GM19351 (cell line): ENCODE data around the gene SMARCE1.

Source experiments
- ATAC-seq: cut with Tn5 transposase; IDR thresholded peaks from one replicate; pipeline ENCODE4 v1.9.1; 2021; ENCODE audit warnings: mild to moderate bottlenecking, moderate library complexity; ENCODE audit not compliant: unreplicated experiment

Gene SMARCE1

DNA sequence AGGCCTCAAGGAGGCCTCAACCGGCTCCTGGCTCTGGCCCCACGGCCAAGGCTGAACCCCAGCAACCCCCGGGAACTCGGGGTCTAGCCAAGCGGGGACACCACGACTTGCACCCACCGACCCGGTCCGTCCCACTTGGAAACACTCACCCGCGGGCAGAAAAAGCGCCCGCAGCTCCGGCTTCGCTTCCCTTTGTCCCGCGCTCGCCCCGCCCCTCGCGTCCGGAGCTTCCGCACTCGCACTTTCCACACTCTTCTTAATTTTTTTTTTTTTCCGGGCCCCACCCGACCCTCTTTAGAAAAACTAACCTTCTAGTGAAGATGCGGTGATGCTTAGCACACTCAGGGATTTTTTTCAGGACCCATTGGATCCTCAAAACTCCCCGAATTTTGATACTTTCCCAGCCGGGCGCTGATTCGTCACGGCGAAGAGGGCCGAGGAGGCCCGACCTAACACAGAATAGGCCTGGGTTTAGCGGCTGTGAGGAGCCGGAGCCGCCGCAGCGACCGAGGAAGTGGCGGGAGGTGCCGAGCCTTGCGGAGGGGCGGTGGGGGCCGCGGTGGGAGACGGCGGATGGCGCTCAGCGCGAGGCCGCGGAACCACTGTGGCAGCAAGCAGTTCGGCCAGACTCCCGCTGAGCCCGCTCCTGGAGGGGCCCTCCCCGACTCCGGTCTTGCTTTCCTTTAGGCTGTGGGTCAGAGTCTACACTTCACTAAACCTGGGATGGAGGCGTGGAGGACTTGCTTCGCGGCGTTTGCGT, at the start of gene SMARCE1:
SMARCE1 (minus strand) TSS at position 195 of the 760 bp plus-strand sequence. CDS start 2,016 bp downstream, outside the sequence.
- peak; percentile 51 for ATAC-seq

DNA sequence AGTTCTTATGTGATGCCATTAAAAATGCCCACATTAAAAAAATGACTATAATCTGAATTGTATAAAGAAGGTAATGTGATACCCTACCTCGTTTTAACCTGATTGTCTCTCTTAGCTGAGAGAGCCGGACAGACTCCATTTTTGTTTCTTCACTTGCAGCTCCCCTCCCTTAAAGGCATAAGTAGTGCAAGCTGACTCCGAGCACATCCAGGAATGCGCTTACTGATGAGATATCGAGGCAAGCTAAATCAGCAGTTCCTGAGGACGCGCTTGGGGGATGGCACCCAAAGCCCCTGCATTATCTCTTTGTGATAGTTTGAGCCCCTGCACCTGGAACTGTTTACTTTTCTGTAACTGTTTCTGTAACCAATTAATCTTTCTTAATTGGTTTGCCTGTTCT, 49.7 kb upstream of the SMARCE1 start:
- no peak for ATAC-seq

DNA sequence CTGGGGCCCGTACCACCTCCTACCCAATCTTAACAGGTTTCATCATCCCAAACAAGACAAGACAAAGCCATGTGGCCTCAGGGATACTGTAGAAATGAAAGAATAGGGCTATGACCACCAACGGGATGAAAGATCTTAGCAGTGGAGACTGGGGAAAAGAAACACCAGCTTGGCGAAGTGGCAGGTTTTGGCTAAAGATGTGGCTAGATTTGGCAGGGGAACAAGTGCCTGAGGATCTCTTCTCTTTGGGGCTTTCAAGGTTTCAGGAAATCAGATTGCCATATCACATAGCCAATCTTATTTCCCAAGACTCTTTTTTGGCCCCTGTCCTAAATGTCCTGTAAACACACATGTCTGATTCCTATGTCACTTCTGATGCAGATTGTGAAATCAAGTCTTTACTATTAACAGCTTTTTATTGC, 49.0 kb upstream of the SMARCE1 start:
- no peak for ATAC-seq

DNA sequence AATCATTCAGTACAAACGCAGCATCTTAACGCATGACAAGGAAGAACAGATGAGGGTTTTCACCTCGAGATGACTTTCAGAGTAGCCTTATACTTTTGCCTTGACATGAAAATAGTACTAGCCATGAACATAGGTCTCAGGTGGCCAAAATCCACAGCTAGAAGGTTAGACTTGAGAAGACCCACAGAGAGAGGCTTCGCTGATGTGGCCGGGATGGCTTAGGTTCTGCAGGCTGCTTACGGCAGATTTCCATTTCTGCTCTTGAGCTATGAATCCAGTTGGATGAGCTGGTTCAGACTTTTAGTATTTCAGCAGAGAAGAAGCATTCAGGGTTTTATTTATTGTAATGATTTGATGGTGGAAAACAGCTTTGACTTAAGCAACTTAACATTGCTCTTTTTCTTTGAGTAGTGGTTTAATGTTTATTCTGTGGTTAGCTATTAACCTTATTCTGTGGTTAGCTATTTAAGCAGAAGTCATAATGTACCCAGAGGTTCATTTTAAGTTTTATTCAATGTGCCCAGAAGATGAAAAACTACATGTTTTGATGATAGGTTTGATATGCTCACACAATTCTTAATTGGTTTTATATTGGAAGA, 48.4 kb upstream of the SMARCE1 start:
- no peak for ATAC-seq

DNA sequence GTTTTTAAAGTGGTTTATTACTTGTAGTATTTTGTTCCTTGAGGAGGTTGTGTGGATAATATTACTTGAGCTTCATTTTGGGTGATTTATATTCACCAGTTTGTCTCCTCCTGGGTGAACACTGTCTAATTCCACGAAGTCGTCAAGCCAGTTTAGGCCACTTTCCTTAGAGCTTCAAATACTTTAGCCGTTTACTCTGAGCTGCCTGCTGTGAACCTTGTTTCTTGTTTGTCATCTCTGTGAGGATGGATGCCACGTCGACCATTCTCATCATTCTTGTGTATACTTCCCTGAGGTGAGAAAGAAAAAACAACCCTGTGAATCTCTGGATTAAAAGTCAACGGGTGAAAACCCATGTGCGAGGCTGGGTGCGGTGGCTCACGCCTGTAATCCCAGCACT, 47.0 kb upstream of the SMARCE1 start:
- no peak for ATAC-seq

DNA sequence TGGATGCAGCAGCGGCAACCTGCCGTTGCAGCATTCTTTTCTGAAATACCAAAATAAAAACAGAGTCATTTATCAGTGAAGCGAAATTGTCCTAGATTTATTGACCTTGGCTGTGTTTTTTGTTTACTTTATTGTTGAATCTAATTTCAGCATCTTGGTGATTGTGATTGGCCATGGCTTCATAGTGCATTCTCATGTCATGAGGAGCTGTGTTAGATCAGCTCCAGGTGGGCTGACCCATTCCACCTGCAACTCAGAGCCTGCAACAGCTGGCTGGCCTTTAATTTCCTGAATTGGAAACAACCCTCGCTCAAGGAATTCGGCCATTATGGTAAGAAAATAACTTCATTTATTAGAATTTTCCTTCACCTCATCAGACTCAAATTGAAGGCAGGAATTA, 39.5 kb upstream of the SMARCE1 start:
- ATAC-seq: no peak

DNA sequence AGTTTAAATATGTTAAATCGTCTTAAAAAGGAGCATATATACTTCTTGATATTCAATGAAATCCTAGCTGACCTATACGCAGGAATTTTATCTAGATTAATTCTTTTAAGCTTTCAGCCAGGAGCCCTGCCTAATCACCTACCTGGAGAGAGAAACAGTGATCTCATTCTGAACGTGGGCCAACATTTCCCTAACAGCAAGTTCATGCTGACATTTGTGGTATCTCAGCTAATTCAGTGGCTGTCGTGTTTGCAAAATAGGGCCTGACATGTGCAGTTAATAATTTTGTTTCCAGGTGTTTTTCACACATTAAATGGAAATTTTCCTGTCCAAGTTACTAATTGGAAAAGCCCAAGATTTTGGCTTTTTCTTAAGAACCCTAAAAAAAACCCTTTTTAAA, 38.6 kb upstream of the SMARCE1 start:
- ATAC-seq: no peak

DNA sequence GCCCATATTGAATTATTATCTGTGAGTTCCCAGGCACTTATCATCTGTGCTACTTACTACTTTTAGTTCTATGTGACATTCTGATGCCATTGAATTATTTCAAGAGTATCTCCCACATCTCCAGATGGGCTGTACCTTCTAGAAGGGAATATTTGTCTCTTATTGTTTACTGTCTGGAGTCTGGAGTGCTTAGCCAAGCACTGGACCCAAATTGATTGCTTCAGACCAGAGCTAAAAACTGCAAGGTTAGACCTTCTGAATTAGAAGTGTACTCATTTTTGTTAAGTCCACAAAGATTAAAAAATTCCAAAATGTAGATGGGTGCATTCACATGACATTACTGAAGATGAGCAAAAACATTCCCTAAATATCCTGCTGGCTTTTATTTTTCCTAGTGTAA, 33.4 kb upstream of the SMARCE1 start:
- no peak for ATAC-seq

DNA sequence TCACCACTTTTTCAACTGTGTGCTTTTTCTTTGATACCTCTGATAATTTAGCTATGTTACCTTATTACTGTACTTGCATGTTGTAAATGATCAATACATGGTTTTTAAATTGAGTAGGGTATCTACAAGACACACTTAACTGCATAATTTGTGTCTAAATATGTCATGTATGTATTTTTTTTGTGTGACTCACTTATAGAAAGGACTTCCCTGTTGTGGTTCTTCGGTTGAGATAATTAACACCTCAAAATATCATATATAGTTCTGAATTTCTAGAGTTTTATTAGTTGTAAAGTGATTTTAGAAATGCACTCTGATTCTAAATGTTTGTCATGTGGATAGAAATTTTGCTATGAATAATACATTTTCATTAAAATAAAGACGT, 31.9 kb upstream of the SMARCE1 start:
- ATAC-seq: no peak

DNA sequence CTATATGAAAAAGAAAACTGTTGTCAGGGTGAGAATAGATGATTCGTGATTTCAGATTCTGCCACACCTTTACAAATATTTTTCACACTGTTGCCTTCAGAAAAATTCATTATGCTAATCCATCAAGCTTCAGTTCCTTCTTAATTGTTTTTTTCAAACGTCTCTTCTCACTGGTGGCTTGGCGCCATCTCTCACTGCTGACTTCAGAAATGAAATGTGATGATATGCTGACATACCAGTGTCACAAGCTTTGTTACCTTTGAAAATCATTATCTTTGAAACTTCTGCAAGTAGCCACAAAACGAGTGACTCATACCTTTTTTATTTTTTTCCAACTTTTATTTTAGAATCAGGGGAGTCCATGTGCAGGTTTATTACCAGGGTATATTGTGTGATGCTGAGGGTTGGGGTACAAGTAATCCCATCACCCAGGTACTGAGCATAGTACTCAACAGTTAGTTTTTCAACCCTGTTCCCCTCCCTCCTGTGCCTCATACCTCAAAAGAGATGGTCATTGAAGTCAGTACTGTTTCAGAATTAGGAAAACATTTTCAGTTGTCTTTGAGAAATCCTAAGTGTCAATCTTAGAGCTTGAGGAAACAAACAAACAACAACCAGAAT, 31.4 kb upstream of the SMARCE1 start:
- no peak for ATAC-seq

DNA sequence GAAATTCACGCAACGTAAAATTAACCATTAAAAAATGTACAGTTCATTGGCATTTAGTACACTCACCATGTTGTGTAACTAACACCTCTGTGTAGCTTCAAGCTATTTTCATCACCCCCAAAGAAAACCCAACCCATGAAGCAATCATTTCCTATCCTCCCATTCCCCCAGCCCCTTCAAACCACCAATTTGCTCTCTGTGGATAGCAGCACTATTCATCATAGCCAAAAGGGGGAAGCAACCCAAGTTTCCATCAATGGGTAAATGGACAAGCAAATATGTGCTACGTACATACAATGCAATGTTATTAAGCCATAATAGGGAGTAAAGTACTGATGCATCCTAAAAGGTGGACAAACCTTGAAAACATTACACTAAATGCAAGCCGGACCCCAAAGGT, 28.3 kb upstream of the SMARCE1 start:
- no peak for ATAC-seq

DNA sequence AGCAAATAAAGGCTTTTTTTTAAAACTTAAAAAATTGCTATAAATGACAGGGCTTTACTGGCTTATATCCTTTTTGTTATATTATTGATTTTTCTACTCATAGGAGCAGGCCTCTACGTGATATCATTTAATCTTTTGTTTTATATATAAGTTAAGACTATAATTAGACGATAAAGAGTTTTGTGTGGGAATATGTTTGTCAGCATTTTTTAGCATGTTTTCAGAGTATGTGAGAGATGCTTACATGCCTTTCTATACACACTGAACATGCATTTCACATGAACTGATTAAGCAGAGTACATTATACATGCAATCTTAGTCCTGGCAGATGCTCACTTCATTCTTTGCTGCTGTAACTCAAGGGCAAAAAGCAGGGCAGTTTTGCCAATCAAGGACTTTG, 25.0 kb upstream of the SMARCE1 start:
- ATAC-seq: no peak

DNA sequence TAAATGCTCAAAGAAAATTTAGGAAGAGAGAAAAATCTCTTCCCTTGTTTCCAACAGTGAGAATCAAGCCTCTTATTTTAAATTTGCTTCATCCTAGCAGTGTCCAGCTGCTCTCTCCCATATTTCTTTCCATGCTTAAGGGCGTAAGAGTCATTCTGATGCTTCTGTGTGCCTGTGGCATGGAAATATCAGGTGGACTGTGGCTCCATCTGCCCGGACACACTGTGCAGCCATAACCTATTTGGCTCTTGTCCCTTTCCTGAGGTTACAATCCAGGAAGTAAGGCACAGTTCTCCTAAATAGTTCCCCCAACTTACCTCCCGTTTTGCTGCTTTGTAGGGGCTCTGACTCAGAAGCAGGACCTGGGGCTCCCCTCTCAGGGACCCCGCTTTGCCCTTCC, 23.7 kb upstream of the SMARCE1 start:
- no peak for ATAC-seq

DNA sequence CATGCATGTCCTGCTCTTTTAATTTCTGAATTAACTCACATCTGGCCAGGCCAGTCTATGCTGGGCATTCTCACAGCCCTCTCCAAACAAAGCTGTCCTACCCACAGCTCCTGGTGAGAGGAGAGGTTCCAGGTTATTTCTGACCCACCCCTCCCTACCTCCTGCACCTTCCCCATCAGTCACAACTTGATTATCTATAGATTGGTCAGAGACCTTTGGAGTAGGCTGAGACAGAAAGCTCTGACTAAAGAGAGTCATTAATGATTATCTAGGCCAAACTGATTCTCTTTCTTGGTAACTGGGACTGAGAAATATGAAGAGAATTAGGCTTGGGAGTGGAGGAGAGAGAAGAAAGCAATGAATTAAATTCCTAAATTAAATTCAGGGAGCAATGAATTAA, 18.7 kb upstream of the SMARCE1 start:
- ATAC-seq: no peak

DNA sequence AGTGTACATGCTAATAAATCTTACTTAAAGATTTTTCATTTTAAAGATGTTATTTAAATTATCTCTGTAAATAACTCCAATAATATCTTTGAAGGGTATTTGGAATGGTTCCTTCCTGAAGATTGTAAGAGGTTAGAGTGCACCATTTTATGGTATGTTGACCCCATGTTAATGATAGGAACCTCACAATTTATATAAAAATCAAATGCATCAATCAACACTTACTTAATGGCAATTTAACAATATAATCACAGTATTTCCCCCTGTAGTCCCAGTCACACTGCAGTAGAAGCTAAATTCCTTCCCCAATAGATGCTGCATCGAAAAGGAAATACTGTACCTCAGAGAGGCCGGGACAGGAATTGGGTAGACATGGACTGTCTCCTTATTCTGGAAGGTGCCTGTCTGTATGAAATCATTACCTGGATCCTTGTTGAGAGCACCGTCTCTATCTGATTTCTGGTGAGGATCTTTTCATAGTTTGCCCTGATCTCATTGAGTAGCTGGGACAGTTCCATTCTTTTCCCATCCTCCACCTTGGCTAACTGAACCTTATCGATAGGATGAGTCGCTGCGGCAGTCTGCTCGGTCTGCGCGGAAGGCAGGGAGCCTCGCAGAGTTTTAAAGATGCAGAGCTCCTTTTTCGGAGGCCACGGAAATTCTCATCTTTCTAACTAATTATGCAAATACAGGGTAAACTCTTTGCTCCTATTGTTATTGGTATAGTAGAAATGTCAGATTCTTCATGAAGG, 17.1 kb upstream of the SMARCE1 start, which contains the start of gene KRT222:
KRT222 (minus strand) TSS at position 596 of the 752 bp plus-strand sequence; CDS start at position 518, 78 bp downstream.
- ATAC-seq: no peak

DNA sequence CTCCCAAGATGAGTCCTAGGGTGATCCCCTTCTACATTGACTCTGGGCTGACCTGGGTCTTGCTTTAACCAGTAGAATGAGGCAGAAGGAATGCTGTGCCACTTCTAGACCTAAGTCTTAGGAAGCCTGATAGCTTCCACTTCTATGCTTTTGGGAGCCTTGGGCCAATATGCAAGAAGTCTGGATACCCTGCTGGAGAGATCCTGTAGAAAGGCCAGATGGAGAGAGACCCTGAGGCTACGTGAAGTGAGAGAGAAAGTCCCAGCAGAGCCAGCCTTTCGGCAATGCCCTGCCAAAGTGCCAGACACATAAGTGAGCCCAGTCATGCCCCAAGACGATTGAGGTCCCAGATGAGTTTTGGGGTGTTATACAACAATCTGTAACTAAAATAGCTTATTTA, 15.6 kb upstream of the SMARCE1 start:
- no peak for ATAC-seq

DNA sequence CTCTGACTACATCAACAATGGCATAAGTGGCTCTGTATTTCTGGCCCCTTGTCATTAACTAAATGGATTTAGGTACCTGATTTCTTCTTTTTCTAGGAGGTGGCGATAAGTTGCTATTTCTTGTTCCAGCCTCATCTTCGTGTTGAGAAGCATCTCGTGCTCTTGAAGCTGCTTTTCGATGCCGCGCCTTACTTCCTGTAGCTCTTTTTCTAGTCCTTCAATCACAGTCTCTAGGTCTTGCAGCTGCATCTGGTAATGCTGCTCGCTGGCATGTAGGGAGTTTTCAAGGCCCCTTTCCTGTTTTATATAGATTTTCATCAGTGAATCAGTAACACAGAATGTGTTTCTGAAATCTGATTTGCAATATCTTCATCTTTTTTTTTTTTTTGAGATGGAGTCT, 12.3 kb upstream of the SMARCE1 start:
- ATAC-seq: no peak

DNA sequence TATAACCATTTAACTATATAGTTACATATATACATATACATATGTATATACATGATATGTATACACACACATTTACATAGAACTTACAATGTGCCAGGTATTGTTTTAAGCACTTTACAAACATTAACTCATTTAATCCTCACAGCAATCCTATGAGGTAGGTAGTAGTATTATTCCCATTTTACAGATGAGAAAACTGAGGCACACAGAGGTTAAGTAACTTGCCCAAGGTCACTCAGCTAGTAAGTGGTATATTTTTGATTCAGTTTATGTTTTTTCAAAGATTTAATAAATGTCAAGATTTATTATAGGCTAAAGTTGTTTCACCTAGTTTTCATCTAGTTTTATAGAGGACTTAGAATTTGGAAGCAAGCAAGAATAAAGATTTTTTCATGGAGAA, 10.8 kb upstream of the SMARCE1 start:
- ATAC-seq: no peak

DNA sequence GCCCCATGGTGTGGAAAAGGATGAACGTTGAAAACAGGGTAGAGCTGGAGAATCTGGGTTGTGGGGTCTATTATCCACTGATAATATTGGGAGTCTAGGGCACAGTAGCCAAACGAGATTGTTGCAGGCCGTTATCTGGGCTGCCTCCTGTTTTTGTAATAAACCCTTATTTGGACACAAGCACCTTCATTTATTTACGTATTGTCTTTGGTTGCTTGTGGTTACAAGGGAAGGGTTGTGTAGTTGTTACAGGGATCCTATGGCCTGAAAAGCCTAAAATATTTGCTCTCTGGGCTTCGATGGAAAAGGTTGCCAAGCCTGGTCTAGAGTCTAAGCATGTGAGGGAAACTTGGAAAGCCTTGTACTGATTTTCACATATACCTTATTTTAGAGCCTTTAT, 4.3 kb upstream of the SMARCE1 start:
- ATAC-seq: no peak

DNA sequence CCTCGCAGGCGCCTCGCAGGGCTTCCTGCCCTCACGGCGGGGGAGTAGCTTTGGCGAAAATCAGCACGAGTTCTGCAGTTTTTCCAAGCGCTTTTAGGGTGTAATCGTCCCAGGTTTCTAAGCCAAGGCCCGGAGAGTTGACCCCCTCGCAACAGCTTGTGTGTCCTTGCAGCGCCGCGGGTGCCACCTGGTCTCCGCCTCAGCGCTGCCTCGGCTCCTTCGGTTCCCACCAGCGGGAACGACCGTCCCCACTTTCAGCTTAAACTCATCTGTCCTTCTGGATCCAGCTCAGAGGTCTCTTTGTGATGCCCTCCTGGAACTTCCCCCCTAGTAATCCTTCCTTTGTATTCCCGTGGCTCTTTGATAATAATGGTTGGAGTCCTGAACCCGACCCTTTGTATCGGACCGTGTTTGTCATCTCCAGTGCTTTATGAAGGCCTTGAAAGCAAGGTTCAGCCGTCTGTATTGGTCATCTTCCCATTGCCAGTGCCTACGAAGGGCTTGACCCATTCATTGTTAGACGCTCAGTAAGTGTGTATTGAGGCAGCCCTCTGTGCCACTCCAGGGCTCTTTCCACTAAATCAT, 858 bp upstream of the SMARCE1 start:
- peak; percentile 38 for ATAC-seq
